Measurements from ENCODE around the gene TOGARAM2.

TOGARAM2 gene

GRCh38 chr2:28997847-28998735, 17.0 kb downstream of the TOGARAM2 start:
- no peak for DNase-seq (ENCODE audit: low spot score)

GRCh38 chr2:29000481-29000880, 19.4 kb downstream of the TOGARAM2 start:
- DNase-seq (ENCODE audit: low spot score), result no peak

- DNase-seq (ENCODE audit: low spot score), result no peak
Observed at GRCh38 chr2:29000956-29001355, 19.9 kb downstream of the TOGARAM2 start.

- DNase-seq (ENCODE audit: low spot score), result no peak
Observed at GRCh38 chr2:29001806-29002205, 20.7 kb downstream of the TOGARAM2 start.

- no peak for DNase-seq (ENCODE audit: low spot score)
Observed at GRCh38 chr2:29004755-29005154, 23.7 kb downstream of the TOGARAM2 start.

- no peak for DNase-seq (ENCODE audit: low spot score)
Observed at GRCh38 chr2:29005331-29005730, 24.2 kb downstream of the TOGARAM2 start.

- DNase-seq (ENCODE audit: low spot score), result no peak
Observed at GRCh38 chr2:29006092-29006979, 25.2 kb downstream of the TOGARAM2 start.

- no peak for DNase-seq (ENCODE audit: low spot score)
Observed at GRCh38 chr2:29006980-29007301, 25.8 kb downstream of the TOGARAM2 start.

- DNase-seq (ENCODE audit: low spot score), result no peak
Observed at GRCh38 chr2:29009270-29009669, 28.2 kb downstream of the TOGARAM2 start.

- DNase-seq (ENCODE audit: low spot score), result no peak
Observed at GRCh38 chr2:29009711-29010677, 28.9 kb downstream of the TOGARAM2 start.

GRCh38 chr2:29010946-29011345, 29.8 kb downstream of the TOGARAM2 start:
- no peak for DNase-seq (ENCODE audit: low spot score)

GRCh38 chr2:29011418-29012060, 30.4 kb downstream of the TOGARAM2 start:
- no peak for DNase-seq (ENCODE audit: low spot score)

GRCh38 chr2:29012211-29012681, 31.1 kb downstream of the TOGARAM2 start:
- DNase-seq (ENCODE audit: low spot score), result no peak

GRCh38 chr2:29013057-29013780, 32.1 kb downstream of the TOGARAM2 start:
- DNase-seq (ENCODE audit: low spot score), result no peak

GRCh38 chr2:29014331-29014730, 33.2 kb downstream of the TOGARAM2 start:
- DNase-seq (ENCODE audit: low spot score), result no peak

GRCh38 chr2:29014811-29015421, 33.8 kb downstream of the TOGARAM2 start:
- DNase-seq (ENCODE audit: low spot score), result no peak

- no peak for DNase-seq (ENCODE audit: low spot score)
Observed at GRCh38 chr2:29015701-29016470, 34.8 kb downstream of the TOGARAM2 start.

- DNase-seq (ENCODE audit: low spot score), result no peak
Observed at GRCh38 chr2:29016504-29016903, 35.4 kb downstream of the TOGARAM2 start.

- DNase-seq (ENCODE audit: low spot score), result no peak
Observed at GRCh38 chr2:29017716-29018435, 36.8 kb downstream of the TOGARAM2 start.

Data from LoVo (cell line).